Nephron (organoid): ENCODE data around the gene POM121L2.
A peak's percentile ranks its signal among the peaks of the same experiment; 100 is the strongest.
"Not testable (repeated sequence)": the region's sequence is repeated elsewhere in the genome, so short reads cannot be mapped to it uniquely, and the experiment has no call there.

Experiments
- H3K27ac Mint-ChIP-seq, 3 experiments: 2 replicates each; pipeline ENCODE4 v1.8.0; 2020; ENCODE audit warnings: mixed read lengths in 3 of 3, mild to moderate bottlenecking in 2 of 3, moderate library complexity in 1 of 3
- H3K27me3 Mint-ChIP-seq: 2 replicates; pipeline ENCODE4 v1.8.0; 2021; ENCODE audit warnings: low read depth, mild to moderate bottlenecking, moderate library complexity, mixed read lengths
- H3K36me3 Mint-ChIP-seq: 2 replicates; pipeline ENCODE4 v1.8.0; 2020; ENCODE audit warnings: low read depth, mixed read lengths
- H3K4me1 Mint-ChIP-seq: 2 replicates; pipeline ENCODE4 v1.8.0; 2020; ENCODE audit warnings: mixed read lengths
- H3K4me3 Mint-ChIP-seq, 3 experiments: 2 replicates each; pipeline ENCODE4 v1.8.0; 2020; ENCODE audit warnings: mild to moderate bottlenecking in 3 of 3, mixed read lengths in 3 of 3, moderate library complexity in 2 of 3
- H3K9me3 Mint-ChIP-seq: 2 replicates; pipeline ENCODE4 v1.8.0; 2020; ENCODE audit warnings: mixed read lengths
- CTCF ChIP-seq, 3 experiments: fragments of 200-600 bp; sonication (generic); IDR thresholded peaks; one replicate each; pipeline ENCODE4 v1.5.0; 2021; ENCODE audit warnings: antibody characterized with exemption in 3 of 3; ENCODE audit not compliant: unreplicated experiment in 3 of 3

Gene POM121L2

GRCh38 chr6:27275025-27275956, 36.8 kb downstream of the POM121L2 start:
- H3K4me1 Mint-ChIP-seq, result peaks cover 9% of the 10 kb centered on the region
- H3K36me3 Mint-ChIP-seq, result no peaks in the 10 kb centered on the region
- peaks cover 89% of the 10 kb centered on the region for H3K27me3 Mint-ChIP-seq
- H3K9me3 Mint-ChIP-seq, result peaks cover 4% of the 10 kb centered on the region
- no peak for TF ChIP-seq CTCF (IDR thresholded peaks at IDR 0.05; ENCODE audit: unreplicated experiment in 3 of 3)
- H3K27ac Mint-ChIP-seq, result no peak overlapping the region
- H3K4me3 Mint-ChIP-seq, result no peak overlapping the region

DNA sequence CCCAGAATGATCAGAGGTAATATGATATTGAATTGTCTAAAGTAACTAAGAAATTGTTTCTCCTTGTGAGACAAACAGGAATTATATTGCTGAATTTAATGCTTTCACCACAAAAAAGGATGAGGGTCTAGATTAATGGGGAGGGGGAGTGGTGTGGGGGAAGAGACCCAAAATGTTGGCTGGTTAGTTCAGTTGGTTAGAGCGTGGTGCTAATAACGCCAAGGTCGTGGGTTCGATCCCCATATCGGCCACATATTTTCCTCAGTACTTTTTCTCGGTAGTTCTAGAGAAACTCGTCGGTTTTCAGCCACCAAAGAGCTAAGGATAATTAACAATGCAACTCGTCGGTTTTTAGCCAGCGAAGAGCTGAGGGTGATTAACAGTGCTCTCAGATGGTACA, 38.3 kb downstream of the POM121L2 start:
- TF ChIP-seq CTCF (IDR thresholded peaks at IDR 0.05; ENCODE audit: unreplicated experiment in 3 of 3), result no peak
- peaks cover 4% of the 10 kb centered on the region for H3K9me3 Mint-ChIP-seq
- no peak overlapping the region for H3K27ac Mint-ChIP-seq
- no peaks in the 10 kb centered on the region for H3K36me3 Mint-ChIP-seq
- H3K4me3 Mint-ChIP-seq, result no peak overlapping the region
- H3K27me3 Mint-ChIP-seq, result peaks cover 87% of the 10 kb centered on the region
- H3K4me1 Mint-ChIP-seq, result no peaks in the 10 kb centered on the region

- H3K27me3 Mint-ChIP-seq, result peaks cover 53% of the 10 kb centered on the region
- no peak overlapping the region for H3K4me3 Mint-ChIP-seq
- H3K4me1 Mint-ChIP-seq, result no peaks in the 10 kb centered on the region
- H3K27ac Mint-ChIP-seq, result no peak overlapping the region
- TF ChIP-seq CTCF (IDR thresholded peaks at IDR 0.05; ENCODE audit: unreplicated experiment in 3 of 3), result no peak
- no peaks in the 10 kb centered on the region for H3K9me3 Mint-ChIP-seq
- no peaks in the 10 kb centered on the region for H3K36me3 Mint-ChIP-seq
Measured at GRCh38 chr6:27268803-27269202, 43.3 kb downstream of the POM121L2 start.

DNA sequence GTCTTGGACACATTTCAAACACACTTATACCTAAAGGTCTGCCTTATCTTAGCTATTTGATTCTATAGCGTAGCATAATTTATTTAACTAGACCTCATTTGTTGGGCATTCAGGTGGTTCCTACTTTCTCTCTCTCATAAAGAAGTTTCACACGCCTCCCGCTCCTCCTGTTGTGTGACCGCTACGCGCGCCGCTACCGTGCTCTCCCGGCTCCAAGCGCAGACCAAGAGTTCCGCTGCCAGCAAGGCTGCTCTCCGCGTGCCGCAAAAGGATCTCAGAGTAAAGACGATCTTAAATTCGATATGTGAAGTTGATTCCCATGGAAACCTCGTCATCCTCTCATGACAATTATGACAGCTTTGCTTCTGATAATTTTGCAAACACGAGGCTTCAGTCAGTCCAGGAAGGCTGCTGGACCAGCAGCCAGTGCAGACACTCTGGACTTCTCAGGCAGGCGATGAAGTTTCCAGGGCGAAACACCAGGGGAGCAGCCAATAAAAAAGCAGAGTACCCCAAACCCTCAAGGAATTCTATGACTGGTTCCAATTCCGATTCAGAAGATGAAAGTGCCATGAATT, 44.1 kb downstream of the POM121L2 start:
- Mint-ChIP-seq H3K27ac (no peak overlapping the region), H3K4me3 (peak overlapping the region; percentile 3 to 59 (median 29)), H3K9me3 (no peaks in the 10 kb centered on the region), H3K27me3 (peaks cover 44% of the 10 kb centered on the region), H3K4me1 (no peaks in the 10 kb centered on the region), H3K36me3 (no peaks in the 10 kb centered on the region)
- TF ChIP-seq CTCF (IDR thresholded peaks at IDR 0.05; ENCODE audit: unreplicated experiment in 3 of 3), result no peak

- not testable (repeated sequence) for H3K9me3 Mint-ChIP-seq, H3K4me3 Mint-ChIP-seq, H3K36me3 Mint-ChIP-seq, H3K4me1 Mint-ChIP-seq, H3K27ac Mint-ChIP-seq
- H3K27me3 Mint-ChIP-seq, result peaks cover 37% of the 10 kb centered on the region
Measured at GRCh38 chr6:27267003-27267402, 45.1 kb downstream of the POM121L2 start.

DNA sequence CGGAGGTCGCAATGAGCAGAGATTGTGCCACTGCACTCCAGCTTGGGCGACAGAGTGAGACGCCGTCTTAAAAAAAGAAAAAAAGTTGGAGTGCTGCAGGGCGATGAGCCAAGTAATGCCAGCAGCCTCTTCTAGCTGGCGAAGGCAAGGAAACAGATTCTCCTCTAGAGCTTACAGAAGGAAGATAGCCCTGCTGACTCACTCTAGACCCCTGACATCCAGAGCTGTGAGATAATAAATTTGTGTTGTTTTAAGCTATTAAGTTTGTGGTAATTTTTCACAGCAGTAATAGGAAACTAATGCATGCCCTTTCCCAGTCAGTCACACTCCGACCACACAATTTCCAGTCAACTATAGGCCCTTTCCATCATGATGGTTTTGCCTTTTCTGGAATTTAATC, 48.2 kb downstream of the POM121L2 start:
- H3K9me3 Mint-ChIP-seq, result no peaks in the 10 kb centered on the region
- no peak for TF ChIP-seq CTCF (IDR thresholded peaks at IDR 0.05; ENCODE audit: unreplicated experiment in 3 of 3)
- no peaks in the 10 kb centered on the region for H3K4me1 Mint-ChIP-seq
- H3K4me3 Mint-ChIP-seq, result no peak overlapping the region
- H3K27me3 Mint-ChIP-seq, result peaks cover 14% of the 10 kb centered on the region
- no peak overlapping the region for H3K27ac Mint-ChIP-seq
- no peaks in the 10 kb centered on the region for H3K36me3 Mint-ChIP-seq
